SKM-1 (cell line): ENCODE results near the gene DOCK6.

Source experiments
- DNase-seq: peaks from one replicate; lab custom pipeline; 2025; ENCODE audit not compliant: unreplicated experiment; lab: John Stamatoyannopoulos, UW

The DOCK6 gene

DNA sequence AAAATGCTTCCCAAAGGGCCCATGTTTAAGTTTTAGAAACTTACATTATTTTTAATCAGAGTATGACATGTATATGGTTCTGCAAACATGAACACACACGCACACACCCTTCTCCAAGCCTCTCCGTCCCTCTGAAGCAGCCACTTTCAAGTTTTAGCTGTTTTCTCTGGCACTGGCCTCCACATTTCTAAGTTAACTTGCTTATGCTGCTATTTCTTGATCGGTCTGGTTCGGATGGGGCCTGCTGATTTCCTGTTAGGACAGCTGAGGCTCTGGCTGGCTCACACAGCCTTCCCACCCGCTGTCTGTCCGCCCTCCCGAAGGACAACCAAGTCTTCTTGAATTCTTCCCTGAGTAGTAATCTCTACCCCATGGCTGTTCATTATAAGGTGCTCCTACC lies 111.1 kb downstream of the DOCK6 start:
- no peak for DNase-seq
